ENCODE data around the gene ZHX3. TPM values are rescaled to one million over a fixed set of nuclear protein-coding genes. Genes with fewer than 3 reads are reported as not detected.
A peak's percentile ranks its signal among the peaks of the same experiment; 100 is the strongest.

The ZHX3 gene
- total and polyA plus RNA-seq, 2 of the 13 experiments (the other 11 are each of a cell fraction or from before 2014, with no cell fraction given) = 8.4 to 11.7 TPM

DNA sequence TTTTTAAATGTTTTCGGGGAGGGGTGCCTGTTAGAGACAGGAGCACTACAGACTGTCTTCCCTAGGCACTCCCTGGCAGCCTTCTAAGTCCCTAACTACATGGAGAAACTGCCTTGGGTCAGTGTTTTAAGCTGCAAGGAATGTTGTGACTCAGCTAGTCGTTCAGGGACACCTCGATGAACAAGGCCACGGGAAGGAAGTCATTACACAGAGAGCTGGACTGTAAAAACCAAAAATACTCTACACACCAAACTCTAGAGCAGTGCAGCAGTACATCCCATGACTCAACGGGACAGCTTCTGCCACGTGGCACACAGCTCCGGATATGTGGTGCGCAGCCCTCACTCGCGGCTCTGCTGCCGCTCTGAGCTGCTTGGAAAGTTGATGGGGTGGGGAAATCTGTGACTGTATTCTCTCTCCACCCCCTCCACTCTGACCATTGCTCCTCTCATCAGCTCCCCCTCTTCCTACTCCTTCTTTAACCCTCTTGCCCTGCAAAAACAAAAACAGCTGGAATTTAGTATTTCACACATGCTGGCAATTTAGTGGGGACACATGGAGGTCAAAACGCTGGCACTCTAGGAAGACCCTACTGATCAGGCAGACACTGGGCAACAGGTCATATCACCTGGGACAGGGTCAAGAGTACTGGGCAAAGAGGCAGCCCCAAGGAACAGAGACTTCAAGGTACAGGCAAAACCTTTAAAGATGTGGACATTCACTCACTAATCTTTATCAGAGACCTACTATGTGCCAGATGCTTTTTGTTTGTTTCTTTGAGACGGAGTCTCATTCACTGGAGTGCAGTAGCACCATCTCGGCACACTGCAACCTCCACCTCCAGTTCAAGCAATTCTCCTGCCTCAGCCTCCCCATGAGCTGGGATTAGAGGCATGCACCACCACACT lies 12.2 kb upstream of the ZHX3 start (continued):
- TF ChIP-seq ZSCAN22 (CRISPR knock-in tag; IDR thresholded peaks at IDR 0.05) (no peak), ZKSCAN5 (CRISPR knock-in tag; IDR thresholded peaks at IDR 0.05) (no peak), ZNF501 (CRISPR knock-in tag; IDR thresholded peaks at IDR 0.05) (peak; percentile 68), ZNF672 (CRISPR knock-in tag; IDR thresholded peaks at IDR 0.05) (no peak), SALL2 (CRISPR knock-in tag; IDR thresholded peaks at IDR 0.05) (peak; percentile 66; the same call in 1 of the 2 replicates), AGO2 (optimal IDR thresholded peaks at IDR 0.05; ENCODE audit: low read depth, low read length) (no peak), HCFC1 (IDR thresholded peaks at IDR 0.05; ENCODE audit: low read depth, low read length) (no peak), ZNF749 (CRISPR knock-in tag; IDR thresholded peaks at IDR 0.05; ENCODE audit: borderline replicate concordance) (no peak; the same call in 1 of the 2 replicates), ZNF253 (CRISPR knock-in tag; IDR thresholded peaks at IDR 0.05; ENCODE audit: borderline replicate concordance) (no peak), GATAD1 (CRISPR knock-in tag; IDR thresholded peaks at IDR 0.05) (peak; percentile 18; the same call in 1 of the 2 replicates), MZF1 (CRISPR knock-in tag; IDR thresholded peaks at IDR 0.05; ENCODE audit: borderline replicate concordance) (no peak), RXRA (CRISPR knock-in tag; IDR thresholded peaks at IDR 0.05) (no peak)
- TF ChIP-seq, protein P1, sequence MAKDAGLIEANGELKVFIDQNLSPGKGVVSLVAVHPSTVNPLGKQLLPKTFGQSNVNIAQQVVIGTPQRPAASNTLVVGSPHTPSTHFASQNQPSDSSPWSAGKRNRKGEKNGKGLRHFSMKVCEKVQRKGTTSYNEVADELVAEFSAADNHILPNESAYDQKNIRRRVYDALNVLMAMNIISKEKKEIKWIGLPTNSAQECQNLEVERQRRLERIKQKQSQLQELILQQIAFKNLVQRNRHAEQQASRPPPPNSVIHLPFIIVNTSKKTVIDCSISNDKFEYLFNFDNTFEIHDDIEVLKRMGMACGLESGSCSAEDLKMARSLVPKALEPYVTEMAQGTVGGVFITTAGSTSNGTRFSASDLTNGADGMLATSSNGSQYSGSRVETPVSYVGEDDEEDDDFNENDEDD (CRISPR knock-in tag; IDR thresholded peaks at IDR 0.05; ENCODE audit: borderline replicate concordance) = peak; percentile 89; the same call in 1 of the 2 replicates
- TF ChIP-seq, protein P2, sequence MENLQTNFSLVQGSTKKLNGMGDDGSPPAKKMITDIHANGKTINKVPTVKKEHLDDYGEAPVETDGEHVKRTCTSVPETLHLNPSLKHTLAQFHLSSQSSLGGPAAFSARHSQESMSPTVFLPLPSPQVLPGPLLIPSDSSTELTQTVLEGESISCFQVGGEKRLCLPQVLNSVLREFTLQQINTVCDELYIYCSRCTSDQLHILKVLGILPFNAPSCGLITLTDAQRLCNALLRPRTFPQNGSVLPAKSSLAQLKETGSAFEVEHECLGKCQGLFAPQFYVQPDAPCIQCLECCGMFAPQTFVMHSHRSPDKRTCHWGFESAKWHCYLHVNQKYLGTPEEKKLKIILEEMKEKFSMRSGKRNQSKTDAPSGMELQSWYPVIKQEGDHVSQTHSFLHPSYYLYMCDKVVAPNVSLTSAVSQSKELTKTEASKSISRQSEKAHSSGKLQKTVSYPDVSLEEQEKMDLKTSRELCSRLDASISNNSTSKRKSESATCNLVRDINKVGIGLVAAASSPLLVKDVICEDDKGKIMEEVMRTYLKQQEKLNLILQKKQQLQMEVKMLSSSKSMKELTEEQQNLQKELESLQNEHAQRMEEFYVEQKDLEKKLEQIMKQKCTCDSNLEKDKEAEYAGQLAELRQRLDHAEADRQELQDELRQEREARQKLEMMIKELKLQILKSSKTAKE (CRISPR knock-in tag; IDR thresholded peaks at IDR 0.05; ENCODE audit: borderline replicate concordance) = 0 out of 2 replicates have a peak, but pooled peaks have one; percentile 41
- TF ChIP-seq, protein P3, sequence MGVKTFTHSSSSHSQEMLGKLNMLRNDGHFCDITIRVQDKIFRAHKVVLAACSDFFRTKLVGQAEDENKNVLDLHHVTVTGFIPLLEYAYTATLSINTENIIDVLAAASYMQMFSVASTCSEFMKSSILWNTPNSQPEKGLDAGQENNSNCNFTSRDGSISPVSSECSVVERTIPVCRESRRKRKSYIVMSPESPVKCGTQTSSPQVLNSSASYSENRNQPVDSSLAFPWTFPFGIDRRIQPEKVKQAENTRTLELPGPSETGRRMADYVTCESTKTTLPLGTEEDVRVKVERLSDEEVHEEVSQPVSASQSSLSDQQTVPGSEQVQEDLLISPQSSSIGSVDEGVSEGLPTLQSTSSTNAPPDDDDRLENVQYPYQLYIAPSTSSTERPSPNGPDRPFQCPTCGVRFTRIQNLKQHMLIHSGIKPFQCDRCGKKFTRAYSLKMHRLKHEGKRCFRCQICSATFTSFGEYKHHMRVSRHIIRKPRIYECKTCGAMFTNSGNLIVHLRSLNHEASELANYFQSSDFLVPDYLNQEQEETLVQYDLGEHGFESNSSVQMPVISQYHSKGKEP (CRISPR knock-in tag; IDR thresholded peaks at IDR 0.05) = no peak
- TF ChIP-seq, protein P4, sequence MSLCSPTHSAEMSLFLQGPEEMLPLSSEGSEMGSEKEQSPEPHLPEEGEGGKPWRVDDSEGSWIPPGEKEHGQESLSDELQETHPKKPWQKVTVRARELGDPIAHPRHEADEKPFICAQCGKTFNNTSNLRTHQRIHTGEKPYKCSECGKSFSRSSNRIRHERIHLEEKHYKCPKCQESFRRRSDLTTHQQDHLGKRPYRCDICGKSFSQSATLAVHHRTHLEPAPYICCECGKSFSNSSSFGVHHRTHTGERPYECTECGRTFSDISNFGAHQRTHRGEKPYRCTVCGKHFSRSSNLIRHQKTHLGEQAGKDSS (CRISPR knock-in tag; IDR thresholded peaks at IDR 0.05; ENCODE audit: borderline replicate concordance, low read depth) = peak; percentile 79; the same call in 1 of the 2 replicates
- TF ChIP-seq, protein P5, sequence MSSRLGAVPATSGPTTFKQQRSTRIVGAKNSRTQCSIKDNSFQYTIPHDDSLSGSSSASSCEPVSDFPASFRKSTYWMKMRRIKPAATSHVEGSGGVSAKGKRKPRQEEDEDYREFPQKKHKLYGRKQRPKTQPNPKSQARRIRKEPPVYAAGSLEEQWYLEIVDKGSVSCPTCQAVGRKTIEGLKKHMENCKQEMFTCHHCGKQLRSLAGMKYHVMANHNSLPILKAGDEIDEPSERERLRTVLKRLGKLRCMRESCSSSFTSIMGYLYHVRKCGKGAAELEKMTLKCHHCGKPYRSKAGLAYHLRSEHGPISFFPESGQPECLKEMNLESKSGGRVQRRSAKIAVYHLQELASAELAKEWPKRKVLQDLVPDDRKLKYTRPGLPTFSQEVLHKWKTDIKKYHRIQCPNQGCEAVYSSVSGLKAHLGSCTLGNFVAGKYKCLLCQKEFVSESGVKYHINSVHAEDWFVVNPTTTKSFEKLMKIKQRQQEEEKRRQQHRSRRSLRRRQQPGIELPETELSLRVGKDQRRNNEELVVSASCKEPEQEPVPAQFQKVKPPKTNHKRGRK (CRISPR knock-in tag; IDR thresholded peaks at IDR 0.05) = no peak
- TF ChIP-seq, protein P6, sequence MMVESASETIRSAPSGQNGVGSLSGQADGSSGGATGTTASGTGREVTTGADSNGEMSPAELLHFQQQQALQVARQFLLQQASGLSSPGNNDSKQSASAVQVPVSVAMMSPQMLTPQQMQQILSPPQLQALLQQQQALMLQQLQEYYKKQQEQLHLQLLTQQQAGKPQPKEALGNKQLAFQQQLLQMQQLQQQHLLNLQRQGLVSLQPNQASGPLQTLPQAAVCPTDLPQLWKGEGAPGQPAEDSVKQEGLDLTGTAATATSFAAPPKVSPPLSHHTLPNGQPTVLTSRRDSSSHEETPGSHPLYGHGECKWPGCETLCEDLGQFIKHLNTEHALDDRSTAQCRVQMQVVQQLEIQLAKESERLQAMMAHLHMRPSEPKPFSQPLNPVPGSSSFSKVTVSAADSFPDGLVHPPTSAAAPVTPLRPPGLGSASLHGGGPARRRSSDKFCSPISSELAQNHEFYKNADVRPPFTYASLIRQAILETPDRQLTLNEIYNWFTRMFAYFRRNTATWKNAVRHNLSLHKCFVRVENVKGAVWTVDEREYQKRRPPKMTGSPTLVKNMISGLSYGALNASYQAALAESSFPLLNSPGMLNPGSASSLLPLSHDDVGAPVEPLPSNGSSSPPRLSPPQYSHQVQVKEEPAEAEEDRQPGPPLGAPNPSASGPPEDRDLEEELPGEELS (CRISPR knock-in tag; IDR thresholded peaks at IDR 0.05) = no peak
